Measurements from ENCODE around the gene WWOX. TPM values are rescaled to one million over a fixed set of nuclear protein-coding genes. Genes with fewer than 3 reads are reported as not detected.
A peak's percentile ranks its signal among the peaks of the same experiment; 100 is the strongest.

Gene WWOX
- total and polyA plus RNA-seq, 2 of the 13 experiments (the other 11 are each of a cell fraction or from before 2014, with no cell fraction given) = 9.1 to 37.4 TPM

DNA sequence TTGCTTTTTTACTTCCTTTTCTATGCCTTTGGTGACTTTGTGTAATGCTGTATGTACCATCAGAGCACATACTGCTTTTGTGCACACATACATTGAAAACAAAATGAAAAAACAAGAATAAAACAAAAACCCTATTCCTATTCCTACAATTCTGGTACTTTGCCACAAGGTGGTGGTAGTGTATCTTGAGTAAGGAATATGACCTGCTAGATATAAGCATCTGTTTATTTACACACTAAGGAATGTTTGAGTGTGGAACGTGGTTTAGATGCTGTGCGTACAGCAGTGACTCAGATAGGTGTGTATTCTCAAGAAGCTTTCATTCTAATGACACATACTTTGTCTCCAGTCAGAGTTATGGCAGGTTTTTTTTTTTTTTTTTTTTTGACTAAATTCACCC, 606.2 kb downstream of the WWOX start (continued):
- TF ChIP-seq, protein P1, sequence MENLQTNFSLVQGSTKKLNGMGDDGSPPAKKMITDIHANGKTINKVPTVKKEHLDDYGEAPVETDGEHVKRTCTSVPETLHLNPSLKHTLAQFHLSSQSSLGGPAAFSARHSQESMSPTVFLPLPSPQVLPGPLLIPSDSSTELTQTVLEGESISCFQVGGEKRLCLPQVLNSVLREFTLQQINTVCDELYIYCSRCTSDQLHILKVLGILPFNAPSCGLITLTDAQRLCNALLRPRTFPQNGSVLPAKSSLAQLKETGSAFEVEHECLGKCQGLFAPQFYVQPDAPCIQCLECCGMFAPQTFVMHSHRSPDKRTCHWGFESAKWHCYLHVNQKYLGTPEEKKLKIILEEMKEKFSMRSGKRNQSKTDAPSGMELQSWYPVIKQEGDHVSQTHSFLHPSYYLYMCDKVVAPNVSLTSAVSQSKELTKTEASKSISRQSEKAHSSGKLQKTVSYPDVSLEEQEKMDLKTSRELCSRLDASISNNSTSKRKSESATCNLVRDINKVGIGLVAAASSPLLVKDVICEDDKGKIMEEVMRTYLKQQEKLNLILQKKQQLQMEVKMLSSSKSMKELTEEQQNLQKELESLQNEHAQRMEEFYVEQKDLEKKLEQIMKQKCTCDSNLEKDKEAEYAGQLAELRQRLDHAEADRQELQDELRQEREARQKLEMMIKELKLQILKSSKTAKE (CRISPR knock-in tag; IDR thresholded peaks at IDR 0.05; ENCODE audit: borderline replicate concordance) = no peak
- TF ChIP-seq ZNF7 (CRISPR knock-in tag; IDR thresholded peaks at IDR 0.05) = no peak
- no peak for TF ChIP-seq NAIF1 (CRISPR knock-in tag; IDR thresholded peaks at IDR 0.05; ENCODE audit: borderline replicate concordance)
- TF ChIP-seq, protein P2, sequence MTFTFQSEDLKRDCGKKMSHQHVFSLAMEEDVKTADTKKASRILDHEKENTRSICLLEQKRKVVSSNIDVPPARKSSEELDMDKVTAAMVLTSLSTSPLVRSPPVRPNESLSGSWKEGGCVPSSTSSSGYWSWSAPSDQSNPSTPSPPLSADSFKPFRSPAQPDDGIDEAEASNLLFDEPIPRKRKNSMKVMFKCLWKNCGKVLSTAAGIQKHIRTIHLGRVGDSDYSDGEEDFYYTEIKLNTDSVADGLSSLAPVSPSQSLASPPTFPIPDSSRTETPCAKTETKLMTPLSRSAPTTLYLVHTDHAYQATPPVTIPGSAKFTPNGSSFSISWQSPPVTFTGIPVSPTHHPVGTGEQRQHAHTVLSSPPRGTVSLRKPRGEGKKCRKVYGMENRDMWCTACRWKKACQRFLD (CRISPR knock-in tag; IDR thresholded peaks at IDR 0.05; ENCODE audit: borderline replicate concordance) = no peak
- TF ChIP-seq KLF16 (CRISPR knock-in tag; IDR thresholded peaks at IDR 0.05) = peak in 1 of 2 experiments; percentile 43; a peak in 1 of 4 replicates
- no peak for TF ChIP-seq ZFP41 (CRISPR knock-in tag; IDR thresholded peaks at IDR 0.05; ENCODE audit: borderline replicate concordance)
- TF ChIP-seq, protein P3, sequence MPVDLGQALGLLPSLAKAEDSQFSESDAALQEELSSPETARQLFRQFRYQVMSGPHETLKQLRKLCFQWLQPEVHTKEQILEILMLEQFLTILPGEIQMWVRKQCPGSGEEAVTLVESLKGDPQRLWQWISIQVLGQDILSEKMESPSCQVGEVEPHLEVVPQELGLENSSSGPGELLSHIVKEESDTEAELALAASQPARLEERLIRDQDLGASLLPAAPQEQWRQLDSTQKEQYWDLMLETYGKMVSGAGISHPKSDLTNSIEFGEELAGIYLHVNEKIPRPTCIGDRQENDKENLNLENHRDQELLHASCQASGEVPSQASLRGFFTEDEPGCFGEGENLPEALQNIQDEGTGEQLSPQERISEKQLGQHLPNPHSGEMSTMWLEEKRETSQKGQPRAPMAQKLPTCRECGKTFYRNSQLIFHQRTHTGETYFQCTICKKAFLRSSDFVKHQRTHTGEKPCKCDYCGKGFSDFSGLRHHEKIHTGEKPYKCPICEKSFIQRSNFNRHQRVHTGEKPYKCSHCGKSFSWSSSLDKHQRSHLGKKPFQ (CRISPR knock-in tag; IDR thresholded peaks at IDR 0.05; ENCODE audit: insufficient replicate concordance) = no peak
- TF ChIP-seq PHF5A (CRISPR knock-in tag; IDR thresholded peaks at IDR 0.05; ENCODE audit: low read depth, unreplicated experiment) = peak; percentile 54
- TF ChIP-seq MTA3 (CRISPR knock-in tag; IDR thresholded peaks at IDR 0.05) = no peak
- TF ChIP-seq ZNF761 (CRISPR knock-in tag; conservative IDR thresholded peaks at IDR 0.05) = no peak
- TF ChIP-seq MIER3 (CRISPR knock-in tag; IDR thresholded peaks at IDR 0.05; ENCODE audit: borderline replicate concordance) = peak; percentile 40; the same call in 1 of the 2 replicates
- peak; percentile 85 for TF ChIP-seq GATAD2A (CRISPR knock-in tag; IDR thresholded peaks at IDR 0.05)
- 0 out of 2 replicates have a peak, but pooled peaks have one; percentile 8 for TF ChIP-seq CREB1 (IDR thresholded peaks at IDR 0.05)
- 0 out of 2 replicates have a peak, but pooled peaks have one; percentile 34 for TF ChIP-seq CREB1 (CRISPR knock-in tag; IDR thresholded peaks at IDR 0.05)
- 0 out of 2 replicates have a peak, but pooled peaks have one; percentile 29 for TF ChIP-seq GATAD1 (CRISPR knock-in tag; IDR thresholded peaks at IDR 0.05)
- no peak for TF ChIP-seq IKZF1 (IDR thresholded peaks at IDR 0.05)
- peak; percentile 10; the same call in 1 of the 2 replicates for TF ChIP-seq MAFF (IDR thresholded peaks at IDR 0.05; ENCODE audit: low read depth, low read length)
- TF ChIP-seq BHLHE40 (IDR thresholded peaks at IDR 0.05; ENCODE audit: low read length) = 0 out of 2 replicates have a peak, but pooled peaks have one; percentile 38
- TF ChIP-seq, protein P4, sequence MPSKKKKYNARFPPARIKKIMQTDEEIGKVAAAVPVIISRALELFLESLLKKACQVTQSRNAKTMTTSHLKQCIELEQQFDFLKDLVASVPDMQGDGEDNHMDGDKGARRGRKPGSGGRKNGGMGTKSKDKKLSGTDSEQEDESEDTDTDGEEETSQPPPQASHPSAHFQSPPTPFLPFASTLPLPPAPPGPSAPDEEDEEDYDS (CRISPR knock-in tag; IDR thresholded peaks at IDR 0.05) = peak; percentile 38; the same call in 1 of the 2 replicates
- TF ChIP-seq TCF7 (IDR thresholded peaks at IDR 0.05; ENCODE audit: low read depth) = no peak
- TF ChIP-seq, protein P5, sequence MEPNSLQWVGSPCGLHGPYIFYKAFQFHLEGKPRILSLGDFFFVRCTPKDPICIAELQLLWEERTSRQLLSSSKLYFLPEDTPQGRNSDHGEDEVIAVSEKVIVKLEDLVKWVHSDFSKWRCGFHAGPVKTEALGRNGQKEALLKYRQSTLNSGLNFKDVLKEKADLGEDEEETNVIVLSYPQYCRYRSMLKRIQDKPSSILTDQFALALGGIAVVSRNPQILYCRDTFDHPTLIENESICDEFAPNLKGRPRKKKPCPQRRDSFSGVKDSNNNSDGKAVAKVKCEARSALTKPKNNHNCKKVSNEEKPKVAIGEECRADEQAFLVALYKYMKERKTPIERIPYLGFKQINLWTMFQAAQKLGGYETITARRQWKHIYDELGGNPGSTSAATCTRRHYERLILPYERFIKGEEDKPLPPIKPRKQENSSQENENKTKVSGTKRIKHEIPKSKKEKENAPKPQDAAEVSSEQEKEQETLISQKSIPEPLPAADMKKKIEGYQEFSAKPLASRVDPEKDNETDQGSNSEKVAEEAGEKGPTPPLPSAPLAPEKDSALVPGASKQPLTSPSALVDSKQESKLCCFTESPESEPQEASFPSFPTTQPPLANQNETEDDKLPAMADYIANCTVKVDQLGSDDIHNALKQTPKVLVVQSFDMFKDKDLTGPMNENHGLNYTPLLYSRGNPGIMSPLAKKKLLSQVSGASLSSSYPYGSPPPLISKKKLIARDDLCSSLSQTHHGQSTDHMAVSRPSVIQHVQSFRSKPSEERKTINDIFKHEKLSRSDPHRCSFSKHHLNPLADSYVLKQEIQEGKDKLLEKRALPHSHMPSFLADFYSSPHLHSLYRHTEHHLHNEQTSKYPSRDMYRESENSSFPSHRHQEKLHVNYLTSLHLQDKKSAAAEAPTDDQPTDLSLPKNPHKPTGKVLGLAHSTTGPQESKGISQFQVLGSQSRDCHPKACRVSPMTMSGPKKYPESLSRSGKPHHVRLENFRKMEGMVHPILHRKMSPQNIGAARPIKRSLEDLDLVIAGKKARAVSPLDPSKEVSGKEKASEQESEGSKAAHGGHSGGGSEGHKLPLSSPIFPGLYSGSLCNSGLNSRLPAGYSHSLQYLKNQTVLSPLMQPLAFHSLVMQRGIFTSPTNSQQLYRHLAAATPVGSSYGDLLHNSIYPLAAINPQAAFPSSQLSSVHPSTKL (CRISPR knock-in tag; IDR thresholded peaks at IDR 0.05) = peak; percentile 74
- no peak for TF ChIP-seq SNAI1 (CRISPR knock-in tag; IDR thresholded peaks at IDR 0.05; ENCODE audit: borderline replicate concordance)
- TF ChIP-seq DNMT1 (CRISPR knock-in tag; IDR thresholded peaks at IDR 0.05) = no peak
